Astrocyte of the spinal cord (primary cell): ENCODE results near the gene SLC12A8.

Experiments
- DNase-seq: peaks from one replicate; pipeline ENCODE4 v3.0.0; 2011; ENCODE audit warnings: low read depth, low spot score
- H3K4me3 ChIP-seq: 2 replicates; pipeline ENCODE4 v1.5.1; 2011; ENCODE audit warnings: low read depth, mild to moderate bottlenecking, low read length, moderate library complexity
- CTCF ChIP-seq: IDR thresholded peaks from 2 replicates; pipeline ENCODE4 v1.5.1; 2012; ENCODE audit warnings: low read depth, mild to moderate bottlenecking, low read length, inconsistent platforms
- in situ Hi-C: cut with HindIII; loops from 2 replicates; pipeline ENCODE4 v1.10.0; 2017; ENCODE audit warnings: low sequenced_read_pairs

The SLC12A8 gene

GRCh38 chr3:125152951-125153350 is 59.6 kb downstream of the SLC12A8 start:
- in situ Hi-C loops, result no loop called here
- no peak for DNase-seq
- no peak for TF ChIP-seq CTCF
- no peak overlapping the region for H3K4me3 ChIP-seq

- no peak overlapping the region for H3K4me3 ChIP-seq
- no peak for DNase-seq
- in situ Hi-C loops, result no loop called here
- no peak for TF ChIP-seq CTCF
Measured at GRCh38 chr3:125151916-125152315, 60.6 kb downstream of the SLC12A8 start.

- TF ChIP-seq CTCF, result no peak
- in situ Hi-C loops, result no loop called here
- H3K4me3 ChIP-seq, result no peak overlapping the region
- DNase-seq, result no peak
Measured at GRCh38 chr3:125151442-125151817, 61.1 kb downstream of the SLC12A8 start.

- no peak overlapping the region for H3K4me3 ChIP-seq
- DNase-seq, result no peak
- in situ Hi-C loops, result no loop called here
- peak; percentile 57 for TF ChIP-seq CTCF
Measured at GRCh38 chr3:125150525-125151441, 61.8 kb downstream of the SLC12A8 start.

- TF ChIP-seq CTCF, result no peak
- in situ Hi-C loops, result no loop called here
- DNase-seq, result no peak
Measured at GRCh38 chr3:125149462-125149861, 63.1 kb downstream of the SLC12A8 start.

GRCh38 chr3:125148836-125149235 is 63.7 kb downstream of the SLC12A8 start:
- TF ChIP-seq CTCF, result no peak
- in situ Hi-C loops, result no loop called here
- peak; percentile 35 for DNase-seq
- H3K4me3 ChIP-seq, result no peak overlapping the region

More at GRCh38 chr3:125149462-125149861, 63.1 kb downstream of the SLC12A8 start:
- H3K4me3 ChIP-seq, result no peak overlapping the region
